Activated naive CD8-positive, alpha-beta T cell (primary cell): ENCODE results near the gene SERPINB5.
"Not testable (repeated sequence)": the region's sequence is repeated elsewhere in the genome, so short reads cannot be mapped to it uniquely, and the experiment has no call there.

Experiments
- H3K27ac Mint-ChIP-seq: one replicate; pipeline ENCODE4 v1.8.0; 2021; ENCODE audit warnings: mixed read lengths
- H3K27me3 Mint-ChIP-seq: one replicate; pipeline ENCODE4 v1.8.0; 2021; ENCODE audit warnings: mixed read lengths
- H3K36me3 Mint-ChIP-seq: one replicate; pipeline ENCODE4 v1.8.0; 2021; ENCODE audit warnings: mixed read lengths
- H3K4me1 Mint-ChIP-seq: one replicate; pipeline ENCODE4 v1.8.0; 2021; ENCODE audit warnings: low read depth, mixed read lengths
- H3K4me3 Mint-ChIP-seq: one replicate; pipeline ENCODE4 v1.8.0; 2021; ENCODE audit warnings: mild to moderate bottlenecking, mixed read lengths
- H3K9me3 Mint-ChIP-seq: one replicate; pipeline ENCODE4 v1.8.0; 2021; ENCODE audit warnings: low read depth, mixed read lengths

Gene SERPINB5

GRCh38 chr18:63452751-63453150, 24.0 kb upstream of the SERPINB5 start:
- not testable (repeated sequence) for H3K4me1 Mint-ChIP-seq, H3K36me3 Mint-ChIP-seq, H3K27ac Mint-ChIP-seq, H3K9me3 Mint-ChIP-seq, H3K27me3 Mint-ChIP-seq, H3K4me3 Mint-ChIP-seq

- Mint-ChIP-seq H3K27me3 (peaks cover 1% of the 10 kb centered on the region), H3K36me3 (no peaks in the 10 kb centered on the region), H3K9me3 (no peaks in the 10 kb centered on the region), H3K27ac (no peak overlapping the region), H3K4me1 (no peaks in the 10 kb centered on the region), H3K4me3 (no peak overlapping the region)
Observed at GRCh38 chr18:63454497-63454896, 22.3 kb upstream of the SERPINB5 start.

GRCh38 chr18:63457977-63458376, 18.8 kb upstream of the SERPINB5 start:
- peaks cover 2% of the 10 kb centered on the region for H3K36me3 Mint-ChIP-seq
- no peaks in the 10 kb centered on the region for H3K4me1 Mint-ChIP-seq
- peaks cover 3% of the 10 kb centered on the region for H3K27me3 Mint-ChIP-seq
- no peak overlapping the region for H3K4me3 Mint-ChIP-seq
- no peak overlapping the region for H3K27ac Mint-ChIP-seq
- no peaks in the 10 kb centered on the region for H3K9me3 Mint-ChIP-seq

- Mint-ChIP-seq H3K27ac (peak overlapping the region; percentile 61), H3K27me3 (peaks cover 12% of the 10 kb centered on the region)
Observed at GRCh38 chr18:63460414-63460813, 16.3 kb upstream of the SERPINB5 start.

DNA sequence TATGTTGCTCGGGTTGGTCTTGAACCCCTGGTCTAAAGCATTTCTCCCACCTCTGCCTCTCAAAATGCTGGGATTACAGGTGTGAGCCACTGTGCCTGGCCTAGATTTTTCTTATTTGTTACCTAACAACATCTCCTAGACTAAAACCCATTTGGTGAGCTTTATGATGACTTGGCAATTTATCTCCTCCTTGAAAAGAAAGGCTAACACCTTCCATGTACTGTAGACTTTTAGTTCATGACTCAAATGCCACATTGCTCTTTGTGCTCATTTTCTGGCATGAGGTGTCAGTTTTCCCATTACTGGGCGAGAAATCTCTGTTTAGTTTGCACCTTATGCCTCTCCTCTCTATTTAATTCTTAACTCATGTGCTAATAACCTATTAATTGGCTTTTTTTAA, 12.3 kb upstream of the SERPINB5 start:
- H3K36me3 Mint-ChIP-seq: peaks cover 2% of the 10 kb centered on the region
- H3K27me3 Mint-ChIP-seq: peaks cover 10% of the 10 kb centered on the region
- H3K4me1 Mint-ChIP-seq: no peaks in the 10 kb centered on the region
- H3K4me3 Mint-ChIP-seq: no peak overlapping the region
- H3K27ac Mint-ChIP-seq: no peak overlapping the region
- no peaks in the 10 kb centered on the region for H3K9me3 Mint-ChIP-seq

More at GRCh38 chr18:63460414-63460813, 16.3 kb upstream of the SERPINB5 start:
- H3K4me3 Mint-ChIP-seq: no peak overlapping the region
- H3K36me3 Mint-ChIP-seq: peaks cover 2% of the 10 kb centered on the region
- no peaks in the 10 kb centered on the region for H3K9me3 Mint-ChIP-seq
- no peaks in the 10 kb centered on the region for H3K4me1 Mint-ChIP-seq

- Mint-ChIP-seq H3K27me3 (peaks cover 10% of the 10 kb centered on the region), H3K27ac (no peak overlapping the region), H3K9me3 (no peaks in the 10 kb centered on the region), H3K36me3 (peaks cover 2% of the 10 kb centered on the region), H3K4me1 (no peaks in the 10 kb centered on the region), H3K4me3 (no peak overlapping the region)
Observed at GRCh38 chr18:63465059-63465458, 11.7 kb upstream of the SERPINB5 start.

DNA sequence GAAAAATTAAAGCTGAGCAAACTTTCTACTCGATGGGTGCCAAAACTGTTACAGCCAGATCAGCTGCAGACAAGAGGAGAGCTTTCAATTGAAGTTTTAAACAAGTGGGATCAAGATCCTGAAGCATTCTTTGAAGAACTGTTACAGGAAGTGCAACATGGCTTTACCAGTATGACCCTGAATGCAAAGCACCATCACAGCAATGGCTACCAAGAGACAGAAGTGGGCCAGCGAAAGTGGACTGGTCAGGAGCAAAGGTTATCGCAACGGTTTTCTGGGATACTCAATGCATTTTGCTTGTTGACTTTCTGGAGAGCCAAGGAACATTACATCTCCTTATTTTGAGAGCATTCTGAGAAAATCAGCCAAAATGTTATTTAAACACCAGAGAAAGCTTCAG, 9.1 kb upstream of the SERPINB5 start:
- H3K4me1 Mint-ChIP-seq: no peaks in the 10 kb centered on the region
- H3K4me3 Mint-ChIP-seq: no peak overlapping the region
- no peaks in the 10 kb centered on the region for H3K36me3 Mint-ChIP-seq
- H3K27ac Mint-ChIP-seq: no peak overlapping the region
- H3K27me3 Mint-ChIP-seq: peaks cover 15% of the 10 kb centered on the region
- H3K9me3 Mint-ChIP-seq: no peaks in the 10 kb centered on the region

DNA sequence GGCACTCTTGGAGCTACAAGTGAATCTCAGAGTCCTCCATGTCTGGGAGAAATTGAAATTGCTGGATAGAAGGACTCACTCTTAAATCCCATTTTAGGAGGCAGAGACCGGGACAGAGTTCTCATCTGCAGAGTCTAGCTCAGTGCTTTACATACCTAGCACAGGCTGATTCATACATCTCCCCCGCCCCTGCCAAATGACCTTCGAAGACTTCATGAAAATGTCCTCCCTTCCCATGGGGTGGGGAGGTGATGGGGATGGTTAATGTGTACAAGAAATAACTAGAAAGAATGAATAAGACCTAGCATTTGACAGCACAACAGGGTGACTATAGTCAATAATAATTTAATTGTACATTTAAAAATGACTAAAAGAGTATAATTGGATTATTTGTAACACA, 8.2 kb upstream of the SERPINB5 start:
- Mint-ChIP-seq H3K27ac (no peak overlapping the region), H3K4me1 (no peaks in the 10 kb centered on the region), H3K9me3 (no peaks in the 10 kb centered on the region), H3K36me3 (no peaks in the 10 kb centered on the region), H3K27me3 (peaks cover 14% of the 10 kb centered on the region), H3K4me3 (no peak overlapping the region)

DNA sequence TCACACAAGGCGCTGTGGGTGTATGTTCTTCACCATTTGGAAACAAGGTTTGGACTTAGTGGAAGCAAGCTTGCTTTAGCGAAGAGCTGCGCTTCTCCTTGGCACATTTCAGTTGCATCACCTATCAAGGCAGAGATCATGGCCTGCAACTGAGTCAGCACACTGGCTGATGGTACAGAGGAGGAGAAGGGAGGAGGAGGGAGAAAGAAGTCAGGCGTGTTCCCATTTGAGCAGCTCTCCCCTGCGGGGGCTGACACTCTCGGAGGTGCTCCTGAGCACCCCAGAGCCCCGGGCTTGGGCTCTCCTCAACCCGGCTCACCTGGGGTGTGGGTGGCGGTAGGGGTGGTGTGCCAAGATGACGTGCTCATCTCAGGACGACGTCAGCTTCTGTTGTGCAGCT, 6.0 kb upstream of the SERPINB5 start:
- peaks cover 6% of the 10 kb centered on the region for H3K27me3 Mint-ChIP-seq
- H3K9me3 Mint-ChIP-seq: no peaks in the 10 kb centered on the region

GRCh38 chr18:63472380-63472779, 4.4 kb upstream of the SERPINB5 start:
- Mint-ChIP-seq H3K36me3 (no peaks in the 10 kb centered on the region), H3K4me3 (no peak overlapping the region), H3K27ac (no peak overlapping the region), H3K27me3 (peaks cover 6% of the 10 kb centered on the region), H3K9me3 (no peaks in the 10 kb centered on the region), H3K4me1 (no peaks in the 10 kb centered on the region)

More for the DNA sequence above, 6.0 kb upstream of the SERPINB5 start:
- Mint-ChIP-seq H3K36me3 (no peaks in the 10 kb centered on the region), H3K4me3 (no peak overlapping the region), H3K4me1 (no peaks in the 10 kb centered on the region), H3K27ac (no peak overlapping the region)

- H3K9me3 Mint-ChIP-seq: no peaks in the 10 kb centered on the region
Observed at GRCh38 chr18:63477200-63477599, 442 bp downstream of the SERPINB5 start.

GRCh38 chr18:63477968-63478367, 1.2 kb downstream of the SERPINB5 start:
- no peak overlapping the region for H3K4me3 Mint-ChIP-seq
- H3K27ac Mint-ChIP-seq: no peak overlapping the region
- no peaks in the 10 kb centered on the region for H3K9me3 Mint-ChIP-seq
- H3K27me3 Mint-ChIP-seq: peaks cover 2% of the 10 kb centered on the region
- H3K4me1 Mint-ChIP-seq: no peaks in the 10 kb centered on the region
- no peaks in the 10 kb centered on the region for H3K36me3 Mint-ChIP-seq

More at GRCh38 chr18:63477200-63477599, 442 bp downstream of the SERPINB5 start:
- H3K36me3 Mint-ChIP-seq: no peaks in the 10 kb centered on the region
- H3K27me3 Mint-ChIP-seq: peaks cover 3% of the 10 kb centered on the region
- H3K4me1 Mint-ChIP-seq: no peaks in the 10 kb centered on the region
- no peak overlapping the region for H3K4me3 Mint-ChIP-seq
- H3K27ac Mint-ChIP-seq: no peak overlapping the region

GRCh38 chr18:63479826-63480225, 3.1 kb downstream of the SERPINB5 start:
- Mint-ChIP-seq H3K4me3 (no peak overlapping the region), H3K27me3 (peaks cover 2% of the 10 kb centered on the region), H3K27ac (no peak overlapping the region), H3K4me1 (no peaks in the 10 kb centered on the region), H3K9me3 (no peaks in the 10 kb centered on the region), H3K36me3 (no peaks in the 10 kb centered on the region)

- H3K9me3 Mint-ChIP-seq: no peaks in the 10 kb centered on the region
Observed at GRCh38 chr18:63480476-63480875, 3.7 kb downstream of the SERPINB5 start.

DNA sequence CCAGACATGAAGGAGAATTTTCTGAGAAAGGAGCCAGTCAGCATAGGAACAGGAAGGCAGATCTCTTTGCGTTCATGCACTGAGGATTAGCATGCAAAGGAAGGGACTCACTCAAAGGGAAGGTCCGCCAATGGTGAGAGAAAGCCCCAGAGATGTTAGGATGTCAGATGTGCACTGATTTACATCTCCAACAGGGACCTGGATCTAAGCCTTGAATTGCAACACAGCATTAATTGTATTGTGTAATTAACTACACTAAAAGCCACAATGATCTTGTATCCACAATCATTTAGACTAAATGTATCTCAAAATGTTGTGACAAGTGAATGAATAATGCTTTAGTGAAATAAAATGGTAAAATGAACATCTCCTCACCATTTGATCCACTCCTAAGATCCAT, 4.2 kb downstream of the SERPINB5 start:
- Mint-ChIP-seq H3K27me3 (peaks cover 2% of the 10 kb centered on the region), H3K4me1 (no peaks in the 10 kb centered on the region), H3K36me3 (no peaks in the 10 kb centered on the region), H3K27ac (no peak overlapping the region), H3K4me3 (no peak overlapping the region), H3K9me3 (no peaks in the 10 kb centered on the region)

More at GRCh38 chr18:63480476-63480875, 3.7 kb downstream of the SERPINB5 start:
- no peak overlapping the region for H3K27ac Mint-ChIP-seq
- no peak overlapping the region for H3K4me3 Mint-ChIP-seq
- H3K36me3 Mint-ChIP-seq: no peaks in the 10 kb centered on the region
- peaks cover 2% of the 10 kb centered on the region for H3K27me3 Mint-ChIP-seq
- H3K4me1 Mint-ChIP-seq: no peaks in the 10 kb centered on the region

DNA sequence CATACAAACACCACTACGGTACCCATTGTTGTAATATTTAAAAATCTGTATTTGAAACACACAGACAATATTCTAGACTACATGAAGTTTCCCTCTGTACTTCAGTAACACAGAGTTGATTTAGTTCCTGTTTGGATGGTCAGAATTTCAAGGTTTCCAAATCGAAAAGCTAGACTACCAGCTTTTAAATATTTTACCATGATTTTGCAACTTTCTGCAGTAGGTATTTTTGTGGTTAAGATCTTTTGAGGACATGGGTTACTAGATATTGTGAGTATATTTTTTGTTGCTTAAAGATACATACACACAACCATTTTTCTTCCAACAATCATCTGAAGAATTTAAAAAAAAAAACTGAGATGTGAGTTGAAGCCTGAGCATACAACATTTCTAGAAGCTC, 10.9 kb downstream of the SERPINB5 start:
- Mint-ChIP-seq H3K4me3 (no peak overlapping the region), H3K36me3 (no peaks in the 10 kb centered on the region)

More for the DNA sequence above, 10.9 kb downstream of the SERPINB5 start:
- Mint-ChIP-seq H3K4me1 (no peaks in the 10 kb centered on the region), H3K27me3 (peaks cover 2% of the 10 kb centered on the region), H3K27ac (no peak overlapping the region), H3K9me3 (no peaks in the 10 kb centered on the region)
